Upper lobe of left lung (tissue), 6 donors: ENCODE data around the gene VPS39. TPM values are rescaled to one million over a fixed set of nuclear protein-coding genes. Genes with fewer than 3 reads are reported as not detected.

ENCODE experiments used
- ATAC-seq, 2 donors: fragments of 200-7000 bp; cut with Tn5 transposase; one replicate each; pipeline ENCODE4 v1.9.1; 2022; ENCODE audit warnings: mild to moderate bottlenecking in 2 of 2, moderate library complexity in 2 of 2; ENCODE audit not compliant: low FRiP score in 2 of 2
- DNase-seq, 2 donors: peaks; one replicate each; pipeline ENCODE4 v3.0.0-alpha.2; 2019 to 2020
- H3K27ac ChIP-seq, 4 donors: fragments of 200-600 bp; sonication (generic); one replicate each; pipeline ENCODE4 v1.5.1; 2016 to 2019
- H3K27me3 ChIP-seq, 4 donors: fragments of 200-600 bp; sonication (generic); one replicate each; pipeline ENCODE4 v1.5.1; 2017 to 2019
- H3K36me3 ChIP-seq, 4 donors: fragments of 200-600 bp; sonication (generic); one replicate each; pipeline ENCODE4 v1.5.1; 2016 to 2019
- H3K4me1 ChIP-seq, 4 donors: fragments of 200-600 bp; sonication (generic); one replicate each; pipeline ENCODE4 v1.5.1; 2018 to 2019
- H3K4me3 ChIP-seq, 4 donors: fragments of 200-600 bp; sonication (generic); one replicate each; pipeline ENCODE4 v1.5.1; 2017 to 2019; ENCODE audit warnings: mild to moderate bottlenecking in 2 of 4, moderate library complexity in 1 of 4
- H3K9me3 ChIP-seq, 4 donors: fragments of 200-600 bp; sonication (generic); one replicate each; pipeline ENCODE4 v1.5.1; 2018 to 2019
- CTCF ChIP-seq, 6 experiments: fragments of 450-650 bp in 4 of 6; fragments of 200-600 bp in 2 of 6; sonication (generic) in 2 of 6; IDR thresholded peaks; one replicate each; pipeline ENCODE4 v1.5.1; 2016 to 2019; ENCODE audit warnings: antibody characterized with exemption in 6 of 6
- EP300 ChIP-seq, 4 donors: sonication (generic); formaldehyde crosslinking; IDR thresholded peaks; one replicate each; pipeline ENCODE4 v1.5.1; 2017; ENCODE audit warnings: antibody characterized with exemption in 4 of 4, control low read depth in 2 of 4
- POLR2A ChIP-seq, 4 donors: fragments of 450-650 bp; IDR thresholded peaks; one replicate each; pipeline ENCODE4 v1.5.1; 2016 to 2017; ENCODE audit warnings: antibody characterized with exemption in 4 of 4, mild to moderate bottlenecking in 2 of 4
- POLR2AphosphoS5 ChIP-seq, 2 donors: sonication (generic); formaldehyde crosslinking; IDR thresholded peaks; one replicate each; pipeline ENCODE4 v1.5.1; 2017; ENCODE audit warnings: antibody characterized with exemption in 2 of 2
- WGBS, 2 donors: methylation state at CpG; one replicate each; pipeline ENCODE4 v1.1.5; 2017 to 2018; 5-methylcytosine and 5-hydroxymethylcytosine counted together
- total RNA-seq, 6 donors: library from RNA; depleted of rRNA in 4 of 6; stranded (reverse); fragments of >200 nt in 4 of 6; gene quantifications; one replicate each; pipeline versions ENCODE4 v1.1.0 to v1.2.1, GENCODE V29; 2016 to 2021
- donor health status: DM: no; HTN: no; CAD: no; lungs with moderate emphysema.
- donor health status: DM: no; HTN: yes; CAD: no; lungs with severe emphysema.

The VPS39 gene
- total RNA-seq, 6 donors from 2014 or later, result 56.4 to 325 (median 85.3) TPM

DNA sequence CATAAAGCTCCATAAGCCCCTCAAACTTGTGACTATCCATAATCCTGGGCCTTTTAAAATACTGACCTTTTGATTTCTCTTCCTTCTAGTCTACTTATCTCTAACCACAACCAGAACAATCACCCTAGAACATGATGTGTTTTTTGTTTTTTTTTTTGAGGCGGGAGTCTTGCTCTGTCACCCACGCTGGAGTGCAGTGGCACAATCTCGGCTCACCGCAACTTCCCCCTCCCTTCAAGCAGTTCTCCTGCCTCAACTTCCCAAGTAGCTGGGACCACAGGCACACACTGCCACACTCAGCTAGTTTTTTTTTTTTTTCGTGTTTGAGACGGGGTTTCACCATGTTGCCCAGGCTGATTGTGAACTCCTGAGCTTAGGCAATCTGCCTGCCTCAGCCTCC lies 25.1 kb downstream of the VPS39 start:
- ATAC-seq (peak in 1 of 2 donors; percentile 72), DNase-seq (peak in 1 of 2 donors; percentile 53)
- Histone ChIP-seq H3K4me3 (no peak overlapping the region), H3K27ac (peak overlapping the region in 2 of 4 donors; percentile 5 to 20), H3K36me3 (peaks cover 31 to 99% (median 64%) of the 10 kb centered on the region in 4 donors), H3K27me3 (no peaks in the 10 kb centered on the region), H3K4me1 (no peaks in the 10 kb centered on the region), H3K9me3 (no peaks in the 10 kb centered on the region)
- WGBS, 2 donors, result 73 to 78% methylated on average over 6 of the region's 6 CpGs
- TF ChIP-seq POLR2AphosphoS5 (IDR thresholded peaks at IDR 0.05) (no peak), EP300 (IDR thresholded peaks at IDR 0.05) (no peak), CTCF (IDR thresholded peaks at IDR 0.05) (no peak), POLR2A (IDR thresholded peaks at IDR 0.05) (no peak)

DNA sequence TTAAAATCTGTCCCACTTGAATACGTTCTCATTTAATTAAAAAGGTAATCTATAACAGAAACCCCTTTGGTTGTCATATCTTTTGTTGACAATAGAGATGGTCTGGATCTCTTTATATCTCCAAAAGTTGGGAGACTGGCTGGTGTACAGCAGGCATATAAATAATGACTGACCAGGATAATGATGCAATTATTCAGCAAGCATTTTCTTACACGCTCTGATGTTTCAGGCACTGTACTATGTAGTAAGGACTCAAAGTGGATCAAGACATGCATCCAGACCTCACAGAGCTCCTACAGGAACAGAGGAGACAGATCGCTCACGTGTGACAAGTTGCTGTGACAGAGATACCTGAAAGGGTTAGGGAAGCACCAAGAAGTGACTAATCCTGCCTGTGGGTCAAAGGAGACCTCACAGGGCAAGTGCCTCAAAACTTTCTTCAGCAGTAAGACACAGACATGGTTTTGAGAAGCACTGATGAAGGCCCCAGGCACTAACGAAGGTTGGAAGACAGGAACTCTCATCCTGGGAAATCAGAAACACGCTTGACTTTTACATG lies 25.7 kb downstream of the VPS39 start:
- Histone ChIP-seq H3K36me3 (peaks cover 34 to 99% (median 65%) of the 10 kb centered on the region in 4 donors), H3K27me3 (no peaks in the 10 kb centered on the region), H3K4me3 (no peak overlapping the region), H3K27ac (peak overlapping the region in 2 of 4 donors; percentile 7 to 20), H3K4me1 (no peaks in the 10 kb centered on the region), H3K9me3 (no peaks in the 10 kb centered on the region)
- TF ChIP-seq CTCF (IDR thresholded peaks at IDR 0.05), result no peak
- DNase-seq (no peak), ATAC-seq (peak in 1 of 2 donors; percentile 40)
- WGBS, 2 donors, result 89 to 92% methylated on average over 6 of the region's 6 CpGs

DNA sequence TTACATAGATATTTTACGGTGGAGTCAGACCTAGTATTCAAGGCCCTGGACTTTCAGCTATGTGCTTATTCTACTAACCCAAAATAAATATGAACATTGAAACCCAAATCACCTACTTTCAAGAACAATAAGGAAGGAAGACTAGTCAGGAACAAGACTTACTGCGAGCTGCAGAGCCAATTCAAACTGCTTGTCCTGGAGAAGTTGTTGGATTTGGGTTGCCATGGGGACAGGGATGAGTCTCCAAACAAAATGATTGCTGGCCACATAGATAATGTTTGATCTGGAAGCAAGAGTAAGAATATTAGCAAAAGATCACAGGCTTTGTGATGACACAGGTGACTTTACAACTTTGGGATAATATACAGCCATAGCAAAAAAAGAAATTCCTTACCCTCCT lies 30.0 kb downstream of the VPS39 start:
- DNase-seq, result no peak
- H3K36me3 ChIP-seq, result peaks cover 23 to 95% (median 54%) of the 10 kb centered on the region in 4 donors
- no peak overlapping the region for H3K4me3 ChIP-seq
- no peaks in the 10 kb centered on the region for H3K9me3 ChIP-seq
- TF ChIP-seq EP300 (IDR thresholded peaks at IDR 0.05), result no peak
- TF ChIP-seq CTCF (IDR thresholded peaks at IDR 0.05), result no peak
- TF ChIP-seq POLR2AphosphoS5 (IDR thresholded peaks at IDR 0.05), result no peak
- TF ChIP-seq POLR2A (IDR thresholded peaks at IDR 0.05), result no peak
- no peaks in the 10 kb centered on the region for H3K27me3 ChIP-seq
- WGBS, 2 donors, result 89% methylated on average over 2 of the region's 2 CpGs
- H3K27ac ChIP-seq, result no peak overlapping the region
- peaks cover 0 to 7% (median 1%) of the 10 kb centered on the region in 4 donors for H3K4me1 ChIP-seq
- no peak for ATAC-seq

DNA sequence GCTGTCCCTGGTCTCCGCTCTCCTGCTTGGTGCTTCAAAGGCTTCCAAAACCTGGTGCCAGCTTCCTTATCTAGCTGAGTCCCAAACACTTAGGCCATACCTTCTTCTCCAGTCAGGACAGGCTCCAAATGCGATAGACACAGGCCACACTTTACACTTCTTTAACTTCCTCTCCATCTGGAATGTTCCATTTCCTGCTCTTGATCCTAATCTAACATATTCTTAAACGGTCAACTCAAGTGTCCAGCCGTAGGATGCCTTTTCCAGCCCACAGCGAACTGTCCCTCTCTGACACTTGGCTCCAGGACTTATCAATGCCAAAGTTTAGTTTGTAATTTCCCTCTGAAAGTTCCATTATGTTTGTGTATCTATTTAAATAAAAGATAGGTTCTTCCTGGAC lies 32.4 kb downstream of the VPS39 start:
- TF ChIP-seq CTCF (IDR thresholded peaks at IDR 0.05), result no peak
- no peak for TF ChIP-seq POLR2A (IDR thresholded peaks at IDR 0.05)
- no peak for TF ChIP-seq EP300 (IDR thresholded peaks at IDR 0.05)
- TF ChIP-seq POLR2AphosphoS5 (IDR thresholded peaks at IDR 0.05), result no peak
- Histone ChIP-seq H3K9me3 (no peaks in the 10 kb centered on the region), H3K27ac (peak overlapping the region in 2 of 4 donors; percentile 3 to 12), H3K36me3 (peaks cover 12 to 93% (median 57%) of the 10 kb centered on the region in 4 donors), H3K27me3 (no peaks in the 10 kb centered on the region), H3K4me1 (peaks cover 9 to 29% (median 14%) of the 10 kb centered on the region in 4 donors), H3K4me3 (no peak overlapping the region)
- WGBS, 2 donors, result 50 to 51% methylated on average over 5 of the region's 5 CpGs
- DNase-seq, result no peak
- no peak for ATAC-seq

- no peak for ATAC-seq
- no peaks in the 10 kb centered on the region for H3K27me3 ChIP-seq
- H3K36me3 ChIP-seq, result peaks cover 4 to 90% (median 50%) of the 10 kb centered on the region in 4 donors
- no peak for TF ChIP-seq POLR2A (IDR thresholded peaks at IDR 0.05)
- no peak for TF ChIP-seq POLR2AphosphoS5 (IDR thresholded peaks at IDR 0.05)
- TF ChIP-seq CTCF (IDR thresholded peaks at IDR 0.05), result no peak
- no peak for TF ChIP-seq EP300 (IDR thresholded peaks at IDR 0.05)
- no peaks in the 10 kb centered on the region for H3K9me3 ChIP-seq
- 65 to 75% methylated on average over 5 of the region's 5 CpGs for WGBS, 2 donors
- peak overlapping the region in 1 of 4 donors; percentile 12 for H3K27ac ChIP-seq
- H3K4me3 ChIP-seq, result no peak overlapping the region
- DNase-seq, result no peak
- peaks cover 9 to 29% (median 14%) of the 10 kb centered on the region in 4 donors for H3K4me1 ChIP-seq
Measured at GRCh38 chr15:42172475-42172874, 35.6 kb downstream of the VPS39 start.
